Endothelial cell of umbilical vein (primary cell): ENCODE data around the gene NUDT21. TPM values are rescaled to one million over a fixed set of nuclear protein-coding genes. Genes with fewer than 3 reads are reported as not detected.

Source experiments
- BruUV-seq: library from RNA; stranded (reverse); fragments of 400-500 nt; replicated peaks from 2 replicates; lab custom pipeline; 2021; lab: Mats Ljungman, UMichigan
- CTCF ChIA-PET: fragments of 300-600, 350-600 bp; sonication (Branson Sonifier 250); formaldehyde crosslinking; loops from one replicate; lab custom pipeline; 2021; ENCODE audit warnings: antibody characterized with exemption, inconsistent platforms; lab: Charles Lee
- POLR2A ChIA-PET: fragments of 300-600, 350-600 bp; sonication (Branson Sonifier 250); formaldehyde crosslinking; loops from one replicate; lab custom pipeline; 2021; ENCODE audit warnings: antibody characterized with exemption, inconsistent platforms; lab: Charles Lee
- DNase-seq: peaks from one replicate; pipeline ENCODE4 v3.0.0-alpha.2; 2011; ENCODE audit warnings: low read depth, low spot score
- FAIRE-seq: peaks from 2 replicates; lab custom pipeline; 2011; peaks lifted over from hg19 to GRCh38; lab: Jason Lieb, UNC
- H2AFZ ChIP-seq: 2 replicates; pipeline ENCODE4 v1.6.0; 2012; ENCODE audit warnings: low read depth, low read length, control low read depth, inconsistent platforms
- H3K27ac ChIP-seq: 2 replicates; pipeline ENCODE4 v1.5.1; 2011; ENCODE audit warnings: low read depth, mild to moderate bottlenecking, control low read depth, low read length, moderate library complexity; ENCODE audit not compliant: insufficient read depth
- H3K27me3 ChIP-seq, 2 experiments: 2 replicates each; pipeline versions ENCODE4 v1.6.0 to v1.6.1; 2011; ENCODE audit warnings: low read length in 2 of 2, mixed read lengths in 1 of 2; ENCODE audit not compliant: control insufficient read depth in 2 of 2, insufficient read depth in 2 of 2
- H3K36me3 ChIP-seq, 2 experiments: 2 replicates in 1 of 2; 3 replicates in 1 of 2; pipeline ENCODE4 v1.5.1; 2011; ENCODE audit warnings: low read length in 2 of 2, mild to moderate bottlenecking in 1 of 2, moderate library complexity in 1 of 2; ENCODE audit not compliant: control insufficient read depth in 2 of 2, insufficient read depth in 2 of 2; ENCODE audit errors: extremely low read depth in 1 of 2
- H3K4me1 ChIP-seq: 3 replicates; pipeline ENCODE4 v1.5.1; 2011; ENCODE audit warnings: mild to moderate bottlenecking, low read length; ENCODE audit not compliant: control insufficient read depth, insufficient read depth; ENCODE audit errors: extremely low read depth
- H3K4me2 ChIP-seq: 2 replicates; pipeline ENCODE4 v1.6.1; 2011; ENCODE audit warnings: low read length, control low read depth, mixed read lengths; ENCODE audit not compliant: insufficient read depth
- H3K4me3 ChIP-seq, 3 experiments: fragments of 200-600 bp in 1 of 3; sonication (generic), shearing (Covaris generic) in 1 of 3; replicated peaks in 1 of 3; 2 replicates each; pipeline ENCODE4 v1.5.1; 2011 to 2016; ENCODE audit warnings: control low read depth in 3 of 3, low read length in 3 of 3, mild to moderate bottlenecking in 2 of 3, inconsistent platforms in 1 of 3, low read depth in 1 of 3, moderate library complexity in 1 of 3; ENCODE audit not compliant: insufficient read depth in 1 of 3
- H3K79me2 ChIP-seq: 2 replicates; pipeline ENCODE4 v1.6.0; 2012; ENCODE audit warnings: low read length, inconsistent platforms; ENCODE audit not compliant: control insufficient read depth, insufficient read depth
- H3K9ac ChIP-seq: replicated peaks from 2 replicates; pipeline ENCODE3; 2011; ENCODE audit warnings: low read length, control low read depth; ENCODE audit not compliant: insufficient read depth; ENCODE audit errors: extremely low read depth
- H3K9me1 ChIP-seq: replicated peaks from 3 replicates; pipeline ENCODE4 v1.6.0; 2011; ENCODE audit warnings: mild to moderate bottlenecking, low read length; ENCODE audit not compliant: control insufficient read depth, insufficient read depth; ENCODE audit errors: extremely low read depth
- H3K9me3 ChIP-seq: replicated peaks from 2 replicates; pipeline ENCODE4 v1.5.1; 2012; ENCODE audit warnings: low read length, inconsistent platforms; ENCODE audit not compliant: control insufficient read depth, insufficient read depth
- H4K20me1 ChIP-seq: replicated peaks from 2 replicates; pipeline ENCODE3; 2011; ENCODE audit warnings: mild to moderate bottlenecking, low read length; ENCODE audit not compliant: control insufficient read depth, insufficient read depth; ENCODE audit errors: extremely low read depth
- CTCF ChIP-seq, 2 donors: IDR thresholded peaks; 1 replicate in 1 of 2; 2 replicates in 1 of 2; pipeline ENCODE4 v1.5.1; 2011; ENCODE audit warnings: low read length in 2 of 2, mild to moderate bottlenecking in 2 of 2, moderate library complexity in 2 of 2, control low read depth in 1 of 2, inconsistent platforms in 1 of 2, low read depth in 1 of 2; ENCODE audit not compliant: insufficient read depth in 1 of 2; ENCODE audit errors: extremely low read depth in 1 of 2
- EZH2 ChIP-seq: IDR thresholded peaks from 2 replicates; pipeline ENCODE4 v1.6.1; 2012; ENCODE audit warnings: borderline replicate concordance, low read depth, mild to moderate bottlenecking, moderate library complexity, low read length, inconsistent platforms; ENCODE audit not compliant: severe bottlenecking
- FOS ChIP-seq: IDR thresholded peaks from 2 replicates; pipeline ENCODE4 v1.6.1; 2011; ENCODE audit warnings: mild to moderate bottlenecking, low read length, moderate library complexity, borderline replicate concordance; ENCODE audit not compliant: insufficient read depth
- GATA2 ChIP-seq: IDR thresholded peaks from 2 replicates; pipeline ENCODE4 v1.7.0; 2011; ENCODE audit warnings: low read depth, mild to moderate bottlenecking, moderate library complexity, mixed read lengths, low read length; ENCODE audit not compliant: insufficient read length, insufficient read depth
- JUN ChIP-seq: IDR thresholded peaks from 2 replicates; pipeline ENCODE4 v1.6.1; 2011; ENCODE audit warnings: borderline replicate concordance, low read depth; ENCODE audit not compliant: insufficient read length, insufficient read depth
- MYC ChIP-seq: IDR thresholded peaks from one replicate; pipeline ENCODE4 v1.6.1; 2011; ENCODE audit warnings: mild to moderate bottlenecking, low read depth, low read length
- POLR2A ChIP-seq: IDR thresholded peaks from 2 replicates; pipeline ENCODE4 v1.6.1; 2012; ENCODE audit warnings: low read depth, mild to moderate bottlenecking, control low read depth, low read length
- POLR2AphosphoS5 ChIP-seq: IDR thresholded peaks from 2 replicates; pipeline ENCODE4 v1.6.1; 2012; ENCODE audit warnings: low read depth, mild to moderate bottlenecking, control low read depth, low read length, moderate library complexity; ENCODE audit not compliant: insufficient read depth
- dilution Hi-C: fragments of 300-500 bp; cut with MboI; formaldehyde crosslinking; loops from one replicate; pipeline ENCODE4 v1.15.0; 2019; ENCODE audit warnings: low sequenced_read_pairs; ENCODE audit not compliant: extremely low pct_ligation_motif_present
- intact Hi-C: fragments of 100-400 bp; cut with micrococcal nuclease; formaldehyde crosslinking; loops from one replicate; pipeline ENCODE4 v1.10.0; 2022
- polyA plus RNA-seq, 4 experiments: library from polyadenylated mRNA; depleted of rRNA in 3 of 4; stranded (reverse) in 3 of 4; unstranded in 1 of 4; fragments of >200 nt; gene quantifications; 2 replicates each; pipeline versions ENCODE4 v1.2.1 to v1.2.3, GENCODE V29; 2011 to 2012; ENCODE audit warnings: missing spikeins in 1 of 4
- total RNA-seq: library from RNA; stranded (reverse); gene quantifications from 2 replicates; pipeline ENCODE4 v1.2.3, GENCODE V29; 2021
- TF ChIP-seq, protein P1 (sequence below): IDR thresholded peaks from 2 replicates; pipeline ENCODE4 v1.6.1; 2011; ENCODE audit not compliant: insufficient read depth, insufficient read length

NUDT21 gene
- total and polyA plus RNA-seq, 2 donors (not counting 3 experiments of a cell fraction or from before 2014, with no cell fraction given): 56.4 to 158 TPM

GRCh38 chr16:56414366-56414765 is 36.8 kb downstream of the NUDT21 start:
- no peak overlapping the region for H3K27ac ChIP-seq
- no peak for TF ChIP-seq MYC
- TF ChIP-seq, protein P1, sequence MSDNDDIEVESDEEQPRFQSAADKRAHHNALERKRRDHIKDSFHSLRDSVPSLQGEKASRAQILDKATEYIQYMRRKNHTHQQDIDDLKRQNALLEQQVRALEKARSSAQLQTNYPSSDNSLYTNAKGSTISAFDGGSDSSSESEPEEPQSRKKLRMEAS: no peak
- no peak for TF ChIP-seq POLR2AphosphoS5
- TF ChIP-seq EZH2: no peak
- no peak for TF ChIP-seq GATA2
- no peak for TF ChIP-seq POLR2A
- no peak for TF ChIP-seq CTCF (IDR thresholded peaks at IDR 0.05; ENCODE audit: extremely low read depth in 1 of 2, insufficient read depth in 1 of 2, low read depth in 1 of 2, low read length in 2 of 2)
- no peak for TF ChIP-seq JUN
- no peak for TF ChIP-seq FOS
- no peak overlapping the region for H3K4me3 ChIP-seq
- intact Hi-C loops: no loop called here
- no peak overlapping the region for H2AFZ ChIP-seq
- H3K36me3 ChIP-seq: peaks cover 2 to 4% of the 10 kb centered on the region in 2 experiments
- DNase-seq (no peak), FAIRE-seq (no peak)
- H4K20me1 ChIP-seq: no peaks in the 10 kb centered on the region
- no peaks in the 10 kb centered on the region for H3K27me3 ChIP-seq
- no peak overlapping the region for H3K9ac ChIP-seq
- no peaks in the 10 kb centered on the region for H3K4me1 ChIP-seq
- peaks cover 35% of the 10 kb centered on the region for H3K79me2 ChIP-seq
- ChIA-PET POLR2A (no interaction called here), CTCF (interaction anchor here (1.0 kb wide), 1 partner anchor 13 kb away, joined by 3 read pairs; no protein-coding TSS in a partner anchor)
- no peaks in the 10 kb centered on the region for H3K9me1 ChIP-seq
- no TSS peak for BruUV-seq
- dilution Hi-C loops: no loop called here
- H3K4me2 ChIP-seq: no peak overlapping the region
- no peaks in the 10 kb centered on the region for H3K9me3 ChIP-seq
